GM18508 (cell line): ENCODE measurements around the gene CABCOCO1.
"Not testable (repeated sequence)": the region's sequence is repeated elsewhere in the genome, so short reads cannot be mapped to it uniquely, and the experiment has no call there.

Experiments used
- ATAC-seq: cut with Tn5 transposase; IDR thresholded peaks from one replicate; pipeline ENCODE4 v1.9.1; 2021; ENCODE audit warnings: moderate number of reproducible peaks; ENCODE audit not compliant: insufficient read depth, unreplicated experiment

Gene CABCOCO1

DNA sequence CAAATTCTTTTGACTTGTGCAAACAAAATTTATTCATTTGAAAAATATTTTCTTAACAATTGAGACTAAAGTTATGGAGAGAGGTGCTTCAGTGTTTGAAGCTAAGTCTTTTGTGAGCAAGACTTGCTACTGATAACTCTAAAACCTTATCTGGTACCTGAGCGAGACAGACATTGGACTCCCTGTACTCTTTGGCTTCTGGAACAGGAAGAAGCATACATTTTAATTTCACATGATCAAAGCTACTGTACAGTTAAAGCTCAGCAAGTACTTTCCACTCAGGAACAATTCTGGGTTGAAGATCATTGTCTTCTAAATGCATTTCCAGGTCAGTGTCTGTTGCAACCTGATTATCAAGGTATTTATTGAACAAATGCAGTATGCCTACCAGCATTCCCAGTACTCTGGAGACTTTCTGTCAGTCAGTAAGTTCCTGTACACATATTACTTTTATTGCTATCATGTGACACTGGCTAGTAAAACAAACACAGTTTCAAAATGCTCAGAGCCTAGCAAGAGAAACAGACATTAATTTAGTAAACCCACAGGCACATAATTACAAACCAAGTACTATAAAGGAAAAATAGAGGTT is 42.4 kb downstream of the CABCOCO1 start:
- ATAC-seq, result no peak

- ATAC-seq, result no peak
These were observed 46.1 kb downstream of the CABCOCO1 start for GRCh38 chr10:61708846-61709245.

DNA sequence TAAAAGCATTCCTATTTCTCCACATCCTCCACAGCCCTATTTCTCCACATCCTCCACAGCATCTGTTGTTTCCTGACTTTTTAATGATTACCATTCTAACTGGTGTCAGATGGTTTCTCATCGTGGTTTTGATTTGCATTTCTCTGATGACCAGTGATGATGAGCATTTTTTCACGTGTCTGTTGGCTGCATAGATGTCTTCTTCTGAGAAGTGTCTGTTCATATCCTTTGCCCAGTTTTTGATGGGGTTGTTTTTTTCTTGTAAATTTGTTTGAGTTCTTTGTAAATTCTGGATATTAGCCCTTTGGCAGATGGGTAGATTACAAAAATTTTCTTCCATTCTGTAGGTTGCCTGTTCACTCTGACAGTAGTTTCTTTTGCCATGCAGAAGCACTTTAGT is 49.4 kb downstream of the CABCOCO1 start:
- not testable (repeated sequence) for ATAC-seq

DNA sequence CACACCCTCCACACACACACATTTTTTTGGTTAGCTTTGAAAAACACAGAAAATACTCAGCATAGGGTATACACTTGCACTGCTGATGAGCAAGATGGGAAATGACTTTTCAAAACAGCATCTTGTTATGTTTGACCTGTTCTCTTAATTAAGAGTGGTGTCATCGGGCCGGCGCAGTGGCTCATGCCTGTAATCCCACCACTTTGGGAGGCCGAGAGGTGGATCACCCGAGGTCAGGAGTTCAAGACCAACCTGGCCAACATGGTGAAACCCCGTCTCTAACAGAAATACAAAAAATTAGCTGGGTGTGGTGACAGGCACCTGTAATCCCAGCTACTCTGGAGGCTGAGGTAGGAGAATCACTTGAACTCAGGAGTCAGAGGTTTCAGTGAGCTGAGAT is 56.7 kb downstream of the CABCOCO1 start:
- not testable (repeated sequence) for ATAC-seq

DNA sequence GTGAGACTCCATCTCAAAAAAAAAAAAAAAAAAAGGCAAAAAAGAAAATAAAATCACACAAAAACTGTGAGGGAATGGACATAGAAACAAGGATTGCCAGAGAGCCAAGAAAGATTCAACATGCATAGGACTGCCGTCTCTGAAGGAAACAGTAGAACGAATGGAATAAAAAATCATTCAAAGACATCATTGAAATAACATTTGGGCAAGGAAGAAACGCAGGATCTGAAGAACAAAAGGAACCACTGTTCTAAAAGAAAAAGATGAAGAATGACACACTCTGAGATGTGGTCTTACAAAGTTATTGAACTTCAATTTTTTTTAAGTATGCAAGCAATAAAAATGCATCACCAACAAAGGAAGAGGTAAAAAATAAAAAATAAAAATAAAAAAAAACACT is 57.2 kb downstream of the CABCOCO1 start:
- no peak for ATAC-seq

- no peak for ATAC-seq
These were observed 58.7 kb downstream of the CABCOCO1 start for GRCh38 chr10:61721431-61721830.

- ATAC-seq, result not testable (repeated sequence)
These were observed 62.5 kb downstream of the CABCOCO1 start for GRCh38 chr10:61725221-61725620.

DNA sequence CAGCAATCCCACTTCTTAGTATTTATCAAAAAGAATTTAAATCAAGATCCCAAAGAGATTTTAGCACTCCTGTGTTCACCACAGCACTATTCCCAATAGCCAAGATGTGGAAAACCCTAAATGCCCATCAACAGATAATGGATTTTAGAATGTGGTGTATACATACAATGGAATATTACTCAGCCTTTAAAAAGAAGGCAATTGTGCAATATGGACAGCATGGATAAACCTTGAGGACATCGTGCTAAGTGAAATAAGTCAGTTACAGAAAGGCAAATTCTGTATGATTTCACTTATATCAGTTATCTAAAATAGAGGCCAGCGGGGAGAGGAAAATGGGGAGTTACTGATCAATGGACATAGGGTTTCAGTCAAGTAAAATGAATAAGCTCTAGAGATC is 66.9 kb downstream of the CABCOCO1 start:
- ATAC-seq, result no peak

DNA sequence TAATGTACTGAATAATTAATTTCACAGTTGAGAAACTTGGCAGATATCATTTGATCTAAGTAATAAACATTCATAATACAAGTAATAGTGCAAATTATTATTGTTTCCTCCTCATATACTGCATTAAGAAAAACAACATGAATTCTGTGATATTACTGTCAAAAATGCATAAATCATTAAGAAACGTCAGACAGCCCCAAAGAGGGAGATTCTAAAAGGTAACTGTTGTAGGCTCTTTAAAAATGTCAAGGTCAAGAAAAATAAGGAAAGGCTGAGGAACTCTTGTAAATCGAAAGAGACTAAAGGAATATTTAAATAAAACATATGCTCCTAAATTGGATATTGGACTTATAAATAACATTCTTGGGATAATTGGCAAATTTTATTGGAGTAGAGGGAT is 67.9 kb downstream of the CABCOCO1 start:
- ATAC-seq, result no peak

- no peak for ATAC-seq
These were observed 68.9 kb downstream of the CABCOCO1 start for GRCh38 chr10:61731638-61732037.

GRCh38 chr10:61732629-61733278 is 70.0 kb downstream of the CABCOCO1 start:
- no peak for ATAC-seq

DNA sequence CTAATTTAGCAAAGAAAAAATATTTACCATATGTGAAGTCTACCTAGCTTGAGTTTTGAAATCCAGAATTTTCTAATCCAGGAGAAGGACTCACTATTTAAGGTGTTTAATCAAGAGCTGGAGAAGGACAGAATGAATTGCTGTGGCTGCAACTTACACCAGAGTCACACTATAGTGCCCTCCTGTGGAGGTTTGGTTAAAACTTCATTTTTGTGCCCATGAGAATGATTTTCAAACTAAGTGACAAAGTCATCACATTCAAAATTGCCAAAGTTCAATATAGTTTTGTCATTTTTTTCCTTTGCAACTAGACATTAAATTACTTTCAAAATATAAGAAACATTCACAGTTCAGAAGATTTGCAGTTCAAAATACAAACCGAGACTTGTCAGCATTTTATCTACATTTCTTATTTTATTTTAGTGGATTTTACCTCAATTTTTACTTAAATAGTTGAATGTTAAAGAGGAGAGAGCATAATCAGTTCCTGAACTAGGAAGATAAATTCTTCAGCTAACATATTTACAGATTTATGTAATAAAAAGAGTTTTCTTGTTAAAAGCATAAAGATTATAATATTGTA is 70.7 kb downstream of the CABCOCO1 start:
- ATAC-seq, result no peak

GRCh38 chr10:61735882-61736281 is 73.2 kb downstream of the CABCOCO1 start:
- no peak for ATAC-seq

DNA sequence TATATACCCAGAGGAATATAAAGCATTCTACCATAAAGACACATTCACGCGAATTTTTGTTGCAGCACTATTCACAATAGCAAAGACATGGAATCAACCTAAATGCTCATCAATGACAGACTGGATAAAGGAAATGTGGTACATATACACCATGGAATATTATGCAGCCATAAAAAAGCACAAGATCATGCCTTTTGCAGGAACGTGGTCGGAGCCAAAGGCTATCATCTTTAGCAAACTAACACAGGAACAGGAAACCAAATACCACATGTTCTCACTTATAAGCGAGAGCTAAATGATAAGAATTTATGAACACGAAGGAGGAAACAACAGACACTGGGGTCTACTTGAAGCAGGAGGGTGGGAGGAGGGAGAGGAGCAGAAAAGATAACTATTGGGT is 74.7 kb downstream of the CABCOCO1 start:
- ATAC-seq, result not testable (repeated sequence)

DNA sequence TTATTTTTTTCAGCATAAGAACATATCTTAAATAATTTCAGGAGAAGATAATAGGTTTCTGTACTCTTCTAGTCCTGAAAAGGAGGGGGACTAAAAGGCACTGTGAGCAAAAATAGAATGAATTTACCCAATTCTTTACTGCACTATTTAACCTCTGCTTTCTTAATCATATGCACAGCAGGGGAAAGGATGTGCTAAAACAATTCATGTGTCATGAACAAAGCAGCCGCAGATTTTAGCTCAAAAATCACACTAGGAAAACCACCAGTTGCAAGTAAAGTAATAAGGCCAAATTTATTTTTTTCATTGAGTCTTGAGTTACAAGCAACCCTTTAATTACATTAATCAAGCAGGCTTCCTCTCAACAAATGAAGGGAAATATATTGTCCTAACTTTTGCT is 80.1 kb downstream of the CABCOCO1 start:
- no peak for ATAC-seq

DNA sequence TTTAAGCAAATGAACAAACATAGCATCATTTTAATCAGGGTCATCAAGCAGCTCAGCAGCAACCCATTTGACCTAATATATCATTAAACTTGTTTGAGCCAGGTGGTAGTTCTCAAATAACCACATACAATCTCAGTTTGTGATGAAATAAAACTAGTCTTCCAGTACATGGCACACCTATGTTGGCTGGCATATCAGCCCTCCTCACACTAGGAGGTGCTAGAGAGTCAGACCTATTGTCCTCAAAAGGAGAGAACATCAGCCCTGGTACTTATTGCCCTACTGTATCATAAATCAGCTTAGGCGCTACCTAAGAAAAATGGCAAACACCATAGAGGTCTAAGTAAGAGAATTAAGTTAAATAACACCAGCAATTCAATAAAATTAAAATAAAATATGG is 81.7 kb downstream of the CABCOCO1 start:
- ATAC-seq, result no peak

DNA sequence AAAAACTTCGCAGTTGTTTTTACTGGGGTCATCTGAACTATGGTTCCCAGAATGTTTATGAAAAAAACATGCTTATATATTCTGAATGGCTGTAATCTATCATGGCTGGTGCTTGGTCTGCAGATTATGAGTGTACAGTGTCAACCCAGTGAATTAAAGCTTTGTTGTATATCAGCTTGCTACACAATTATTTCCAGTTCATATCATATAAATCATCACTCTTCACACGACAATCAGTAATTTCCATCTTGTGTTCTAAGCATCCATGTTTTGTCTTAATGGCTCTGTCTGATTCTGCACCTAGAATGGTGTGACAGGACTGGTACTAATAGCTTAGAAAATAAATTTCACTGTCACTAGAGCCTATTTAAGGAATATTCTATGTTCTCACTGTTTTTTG is 83.6 kb downstream of the CABCOCO1 start:
- no peak for ATAC-seq

- no peak for ATAC-seq
These were observed 84.6 kb downstream of the CABCOCO1 start for GRCh38 chr10:61747307-61747706.

- no peak for ATAC-seq
These were observed 86.6 kb downstream of the CABCOCO1 start for GRCh38 chr10:61749291-61749690.

GRCh38 chr10:61750943-61751471 is 88.3 kb downstream of the CABCOCO1 start:
- peak; percentile 66 for ATAC-seq

GRCh38 chr10:61751599-61751998 is 88.9 kb downstream of the CABCOCO1 start:
- ATAC-seq, result peak; percentile 2
